HG02763 (cell line): ENCODE data around the gene KLHL40.

Experiments
- ATAC-seq: cut with Tn5 transposase; IDR thresholded peaks from one replicate; pipeline ENCODE4 v1.9.1; 2021; ENCODE audit warnings: mild to moderate bottlenecking, moderate library complexity; ENCODE audit not compliant: unreplicated experiment

The KLHL40 gene, protein sequence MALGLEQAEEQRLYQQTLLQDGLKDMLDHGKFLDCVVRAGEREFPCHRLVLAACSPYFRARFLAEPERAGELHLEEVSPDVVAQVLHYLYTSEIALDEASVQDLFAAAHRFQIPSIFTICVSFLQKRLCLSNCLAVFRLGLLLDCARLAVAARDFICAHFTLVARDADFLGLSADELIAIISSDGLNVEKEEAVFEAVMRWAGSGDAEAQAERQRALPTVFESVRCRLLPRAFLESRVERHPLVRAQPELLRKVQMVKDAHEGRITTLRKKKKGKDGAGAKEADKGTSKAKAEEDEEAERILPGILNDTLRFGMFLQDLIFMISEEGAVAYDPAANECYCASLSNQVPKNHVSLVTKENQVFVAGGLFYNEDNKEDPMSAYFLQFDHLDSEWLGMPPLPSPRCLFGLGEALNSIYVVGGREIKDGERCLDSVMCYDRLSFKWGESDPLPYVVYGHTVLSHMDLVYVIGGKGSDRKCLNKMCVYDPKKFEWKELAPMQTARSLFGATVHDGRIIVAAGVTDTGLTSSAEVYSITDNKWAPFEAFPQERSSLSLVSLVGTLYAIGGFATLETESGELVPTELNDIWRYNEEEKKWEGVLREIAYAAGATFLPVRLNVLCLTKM

DNA sequence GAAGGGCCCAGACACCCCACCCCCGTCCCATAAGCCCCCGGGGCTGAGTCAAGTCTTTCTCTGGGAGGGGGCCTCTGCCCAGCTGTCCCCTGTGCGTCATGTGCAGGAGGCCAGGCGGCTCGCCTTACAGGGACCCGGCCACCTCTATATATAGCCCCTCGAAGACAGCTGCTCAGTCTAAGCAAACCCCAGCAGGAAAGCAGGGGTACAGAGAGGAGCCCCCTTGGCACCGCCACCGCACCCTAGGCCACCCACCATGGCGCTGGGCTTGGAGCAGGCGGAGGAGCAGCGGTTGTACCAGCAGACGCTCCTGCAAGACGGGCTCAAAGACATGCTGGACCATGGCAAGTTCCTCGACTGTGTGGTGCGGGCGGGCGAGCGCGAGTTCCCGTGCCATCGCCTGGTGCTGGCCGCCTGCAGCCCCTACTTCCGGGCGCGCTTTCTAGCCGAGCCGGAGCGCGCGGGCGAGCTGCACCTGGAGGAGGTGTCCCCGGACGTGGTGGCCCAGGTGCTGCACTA is at the start of gene KLHL40:
TSS of gene KLHL40 (plus strand) at position 175 of the 519 bp plus-strand sequence. CDS start at position 257, 82 bp downstream.
- ATAC-seq, result no peak

DNA sequence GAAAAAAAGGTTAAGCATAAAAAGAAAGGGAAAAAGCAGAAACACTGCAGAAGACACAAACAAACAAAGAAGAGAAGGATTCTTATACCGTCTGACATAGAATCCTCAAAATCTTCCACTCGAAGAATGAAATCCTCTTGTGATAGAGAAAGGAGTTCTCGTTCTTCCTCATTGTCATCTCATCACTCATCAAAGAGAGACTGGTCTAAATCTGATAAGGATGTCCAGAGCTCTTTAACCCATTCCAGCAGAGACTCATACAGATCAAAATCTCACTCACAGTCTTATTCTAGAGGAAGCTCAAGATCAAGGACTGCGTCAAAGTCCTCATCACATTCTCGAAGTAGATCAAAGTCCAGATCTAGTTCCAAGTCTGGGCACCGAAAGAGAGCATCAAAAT is 48.3 kb upstream of the KLHL40 start:
- ATAC-seq, result no peak

DNA sequence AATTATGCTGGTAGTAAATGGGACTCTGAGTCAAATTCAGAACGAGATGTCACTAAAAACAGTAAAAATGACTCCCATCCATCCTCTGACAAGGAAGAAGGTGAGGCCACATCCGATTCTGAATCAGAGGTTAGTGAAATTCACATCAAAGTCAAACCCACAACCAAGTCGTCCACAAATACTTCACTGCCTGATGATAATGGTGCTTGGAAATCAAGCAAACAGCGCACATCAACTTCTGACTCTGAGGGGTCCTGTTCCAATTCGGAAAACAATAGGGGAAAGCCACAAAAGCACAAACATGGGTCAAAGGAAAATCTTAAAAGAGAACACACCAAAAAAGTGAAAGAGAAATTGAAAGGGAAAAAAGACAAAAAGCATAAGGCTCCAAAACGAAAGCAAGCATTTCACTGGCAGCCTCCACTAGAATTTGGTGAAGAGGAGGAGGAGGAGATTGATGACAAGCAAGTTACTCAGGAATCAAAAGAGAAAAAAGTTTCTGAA is 46.9 kb upstream of the KLHL40 start:
- ATAC-seq, result peak; percentile 43

DNA sequence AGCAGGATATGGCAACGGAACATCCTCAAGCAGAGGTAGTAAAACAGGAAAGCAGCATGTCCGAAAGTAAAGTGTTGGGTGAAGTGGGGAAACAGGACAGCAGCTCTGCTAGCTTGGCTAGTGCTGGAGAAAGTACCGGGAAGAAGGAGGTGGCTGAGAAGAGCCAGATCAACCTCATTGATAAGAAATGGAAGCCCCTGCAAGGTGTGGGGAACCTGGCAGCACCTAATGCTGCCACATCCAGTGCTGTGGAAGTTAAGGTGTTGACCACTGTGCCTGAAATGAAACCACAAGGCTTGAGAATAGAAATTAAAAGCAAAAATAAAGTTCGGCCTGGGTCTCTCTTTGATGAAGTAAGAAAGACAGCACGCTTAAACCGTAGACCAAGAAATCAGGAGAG is 46.1 kb upstream of the KLHL40 start:
- ATAC-seq, result no peak

DNA sequence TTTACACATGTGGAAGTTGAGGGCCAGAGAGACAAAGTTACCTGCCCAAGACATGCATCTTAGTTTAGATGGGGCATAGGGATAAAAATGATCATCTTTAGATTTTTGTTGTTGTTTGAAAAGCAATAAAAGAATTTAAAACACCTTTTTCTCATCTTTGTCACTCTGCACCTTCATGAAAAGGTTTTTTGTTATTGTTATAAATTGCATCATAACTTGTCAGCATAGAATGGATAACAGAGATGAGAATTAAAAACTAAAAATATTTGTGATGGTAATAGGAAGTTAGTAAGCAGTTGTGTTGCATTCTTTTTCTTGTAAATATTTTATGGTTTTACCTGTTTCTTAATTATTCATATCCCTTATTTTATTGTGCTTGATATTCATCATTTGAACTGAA is 45.2 kb upstream of the KLHL40 start:
- no peak for ATAC-seq

DNA sequence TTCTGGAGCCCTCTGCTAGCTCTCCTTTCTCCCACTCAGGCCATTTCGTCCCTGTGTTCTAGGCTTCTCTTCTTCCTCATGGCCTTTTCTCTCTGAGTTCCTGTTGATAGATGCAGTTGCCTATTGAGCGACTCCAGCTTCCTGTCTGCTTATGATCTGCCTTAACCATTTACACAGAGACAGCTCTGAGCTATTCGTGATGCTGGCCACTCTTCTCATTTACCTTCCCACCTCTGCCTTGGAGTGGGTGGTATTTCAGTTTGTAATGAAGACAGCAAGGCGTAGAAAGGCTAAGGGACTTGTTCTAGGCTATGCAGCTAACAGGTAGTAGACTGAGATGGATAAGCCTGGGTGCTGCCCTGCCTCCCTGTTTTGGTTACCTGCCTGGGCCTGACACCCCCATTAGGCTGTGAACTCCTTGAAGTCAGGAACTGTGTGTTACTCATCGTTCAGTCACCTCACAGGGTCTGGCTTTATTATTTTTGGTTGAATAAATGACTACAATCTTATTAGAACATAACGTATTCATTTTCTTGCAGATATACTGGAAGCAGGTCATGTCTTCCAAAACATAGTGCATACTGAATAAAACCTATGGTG is 44.5 kb upstream of the KLHL40 start:
- no peak for ATAC-seq

DNA sequence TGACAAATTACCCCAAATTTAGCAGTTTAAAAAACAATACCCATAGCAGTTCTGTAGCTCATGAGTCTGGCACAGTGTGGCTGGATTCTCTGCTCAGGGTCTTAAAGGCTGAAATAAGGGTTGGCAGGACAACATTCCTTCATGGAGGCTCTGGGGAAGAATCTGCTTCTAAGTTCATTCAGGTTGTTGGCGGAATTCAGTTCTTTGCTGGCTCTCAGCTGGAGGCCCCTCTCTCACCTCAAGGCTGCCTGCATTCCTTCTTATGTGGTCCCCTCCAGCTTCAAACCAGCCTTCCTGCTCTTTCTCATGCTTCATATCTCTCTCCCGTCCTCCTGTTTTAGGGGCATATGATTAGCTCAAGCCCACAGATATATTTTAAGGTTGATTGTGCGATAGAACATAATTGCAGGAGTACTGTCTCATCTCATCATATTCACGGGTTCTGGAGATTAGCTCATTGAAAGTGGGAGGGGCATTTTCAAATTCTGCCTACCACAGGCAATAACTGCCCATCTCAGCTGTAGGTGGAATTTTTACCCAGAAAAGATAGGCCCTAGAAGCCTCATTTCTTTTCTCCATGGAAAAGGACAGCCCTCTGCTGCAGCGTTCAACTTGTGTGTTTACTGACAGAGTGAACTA is 37.4 kb upstream of the KLHL40 start:
- no peak for ATAC-seq

DNA sequence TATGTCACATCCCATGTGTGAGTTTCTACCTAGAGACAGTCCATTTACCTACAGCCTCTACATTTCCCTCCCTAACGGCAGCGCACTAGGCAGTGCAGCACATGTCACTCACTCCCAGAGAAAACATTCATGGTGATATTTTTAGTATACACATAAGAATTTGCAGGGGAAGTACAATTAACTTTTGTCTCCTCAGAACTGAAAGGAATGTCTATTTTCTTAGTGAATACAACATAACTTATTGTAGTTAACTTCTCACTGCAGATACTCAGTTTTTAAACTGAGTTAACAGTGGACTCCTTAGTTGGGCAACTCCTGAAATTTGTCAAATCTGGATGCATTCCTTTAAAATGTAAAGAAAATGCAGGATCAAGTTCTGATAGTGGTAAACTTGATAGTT is 36.3 kb upstream of the KLHL40 start:
- ATAC-seq, result no peak

DNA sequence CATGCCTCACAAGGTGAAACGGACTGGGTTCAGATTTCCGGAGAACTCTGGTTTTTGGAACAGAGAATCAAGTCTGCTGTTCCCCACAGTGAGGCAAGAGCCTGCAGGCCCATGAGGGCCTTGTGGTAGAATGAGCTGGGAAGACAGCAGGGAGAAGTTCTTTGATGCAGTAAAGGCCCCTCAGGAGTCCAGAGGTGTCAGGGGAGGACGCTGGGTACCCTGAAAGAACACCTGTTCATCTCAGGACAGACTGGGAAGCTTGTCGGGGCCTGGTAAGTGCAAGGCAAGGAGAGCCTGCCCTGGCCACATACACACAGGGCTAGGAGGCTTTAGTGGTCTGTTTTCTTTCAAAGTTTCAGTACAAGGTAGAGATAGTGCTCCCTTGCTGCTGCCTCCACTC is 35.6 kb upstream of the KLHL40 start:
- ATAC-seq, result no peak

DNA sequence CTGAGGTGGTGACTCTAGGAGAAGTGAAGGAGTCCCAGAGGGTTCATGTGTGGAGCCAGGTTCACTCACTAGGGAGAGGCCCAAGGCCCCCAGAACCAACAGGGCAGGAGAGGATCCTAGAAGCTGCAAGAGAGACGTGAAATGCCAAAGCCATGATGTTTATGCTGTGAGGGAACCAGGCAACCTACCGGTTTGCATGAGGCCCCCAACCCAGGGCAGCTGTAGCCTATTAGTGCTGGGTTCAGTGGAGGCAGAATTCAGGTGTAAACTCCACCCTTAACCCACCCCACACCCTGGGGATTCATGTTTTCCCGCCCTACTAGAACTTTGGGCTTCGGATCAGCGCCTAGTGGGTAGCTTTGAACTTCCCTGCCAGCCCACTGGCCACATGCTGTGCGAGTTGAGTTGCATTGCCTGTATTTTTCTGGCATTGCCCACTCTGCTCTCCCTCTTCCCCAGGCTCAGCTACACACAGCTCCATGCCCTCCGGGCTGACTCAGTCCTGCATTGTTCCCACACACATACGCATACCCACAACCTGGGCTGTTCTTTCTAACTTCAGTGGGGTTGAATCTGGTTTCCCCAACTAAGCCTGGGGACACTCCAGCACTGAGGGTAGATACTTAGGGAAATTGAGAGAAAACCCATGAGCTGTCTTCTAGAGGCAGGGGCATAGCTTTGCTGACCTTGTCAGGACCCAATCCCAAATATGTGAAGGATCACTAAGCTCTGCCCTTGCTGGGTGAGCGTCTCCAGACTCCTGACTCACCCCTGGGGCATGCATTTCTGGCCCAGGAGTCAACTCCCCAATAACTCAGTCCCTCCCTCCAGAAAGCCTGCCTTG is 33.9 kb upstream of the KLHL40 start:
- no peak for ATAC-seq

DNA sequence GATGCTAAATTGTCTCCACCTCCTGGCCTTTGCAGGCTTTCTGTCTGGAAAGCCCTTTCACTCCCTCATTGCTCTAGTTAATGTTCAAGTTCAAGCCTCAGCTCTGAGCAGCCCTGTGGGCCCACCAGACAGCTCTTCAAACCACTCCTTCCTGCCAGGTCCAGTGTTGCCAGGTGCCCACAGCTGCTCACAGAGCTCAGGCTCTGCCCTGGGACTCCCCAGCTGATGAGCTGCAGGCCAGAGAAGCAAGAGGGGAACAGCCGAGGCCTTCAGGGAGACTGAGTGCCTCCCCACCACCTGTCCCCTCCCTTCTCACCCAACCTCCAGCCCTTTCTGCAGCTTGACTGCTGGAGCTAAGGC is 33.1 kb upstream of the KLHL40 start:
- no peak for ATAC-seq

DNA sequence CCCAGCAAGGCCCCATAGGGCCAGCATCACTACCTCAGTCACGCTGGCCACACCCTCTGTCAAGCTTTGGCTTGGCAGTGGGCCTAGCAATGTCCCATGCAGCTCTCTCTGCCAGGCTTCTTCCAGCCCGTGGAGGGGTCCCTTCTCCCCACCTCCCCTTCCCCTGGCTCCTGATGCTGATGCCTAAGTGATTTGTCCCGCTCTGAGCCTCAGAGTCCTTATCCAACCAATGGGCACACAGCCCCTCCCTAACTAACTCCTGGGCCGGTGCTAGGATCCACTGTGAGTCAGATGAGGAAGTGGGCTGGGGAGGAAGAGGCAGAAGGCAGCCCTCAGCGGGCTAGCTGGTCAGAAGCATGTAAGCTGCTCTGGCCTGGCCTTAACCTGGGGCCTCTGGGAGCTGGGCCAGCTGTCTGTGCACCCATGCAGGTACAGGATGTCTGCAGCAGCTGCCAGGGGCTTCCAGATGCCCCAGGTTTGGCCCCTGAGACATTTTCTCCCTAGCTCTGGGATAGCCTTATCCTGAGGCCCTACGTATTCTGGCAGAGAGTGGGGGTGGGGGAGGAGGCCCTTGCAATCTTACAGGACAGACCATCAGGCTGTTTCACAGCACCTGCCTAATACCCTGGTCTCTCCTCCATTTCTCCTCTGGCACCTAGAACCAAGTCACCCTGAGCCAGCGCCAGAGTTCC is 32.6 kb upstream of the KLHL40 start:
- ATAC-seq, result no peak

DNA sequence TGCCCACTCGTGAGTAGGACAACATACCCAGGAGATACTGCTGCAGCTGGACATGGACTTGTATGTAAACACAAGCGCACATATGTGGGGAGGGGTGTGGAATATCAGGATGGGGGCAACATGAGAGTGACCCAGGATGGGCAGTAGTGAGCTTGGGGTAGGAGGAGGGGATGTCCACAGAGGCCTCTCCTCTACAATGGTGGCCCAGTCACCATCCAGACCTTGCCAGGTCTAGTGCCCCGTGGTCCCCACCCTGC is 32.1 kb upstream of the KLHL40 start:
- no peak for ATAC-seq

DNA sequence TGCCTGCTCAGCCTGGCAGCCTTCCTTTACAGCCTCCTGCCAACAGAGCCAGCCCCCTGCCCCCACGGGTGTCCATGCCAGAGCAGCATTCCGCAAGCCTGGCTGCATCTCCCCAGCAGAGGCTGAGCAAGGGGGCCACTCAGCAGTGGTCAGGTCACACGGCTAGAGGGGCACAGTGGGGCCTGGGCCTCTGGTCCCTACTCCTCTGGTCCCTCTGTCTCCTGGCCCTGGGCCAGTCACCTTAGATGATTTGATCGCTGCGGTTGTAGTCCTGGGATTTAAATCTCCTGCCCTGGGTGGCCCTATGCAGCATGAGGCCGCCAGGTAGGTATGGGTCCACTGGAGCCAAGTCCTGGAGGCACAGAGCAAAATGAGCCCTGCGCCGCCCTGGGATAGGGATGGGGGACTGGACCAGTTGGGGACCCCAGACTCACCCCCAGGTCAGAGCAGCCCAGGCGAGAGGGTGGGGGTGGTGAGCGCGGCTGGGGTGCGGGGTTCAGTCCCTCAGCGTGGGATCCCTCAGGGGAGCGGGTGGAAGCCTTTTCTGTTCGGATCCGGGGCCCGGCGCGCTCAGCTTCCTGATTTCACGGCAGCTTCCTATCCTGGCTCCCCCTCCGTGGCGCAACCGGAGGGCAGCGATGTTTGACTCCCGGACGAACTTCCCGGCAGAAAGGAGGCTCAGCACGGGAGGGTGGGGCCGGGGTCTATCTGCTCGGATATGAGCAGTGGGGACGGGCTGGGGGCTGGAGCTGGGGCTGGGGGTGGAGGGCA is 31.6 kb upstream of the KLHL40 start, which contains the start of gene ZBTB47:
TSS of gene ZBTB47 (plus strand) at position 138 of the 771 bp plus-strand sequence. CDS start 4,659 bp downstream, outside the sequence.
- no peak for ATAC-seq

DNA sequence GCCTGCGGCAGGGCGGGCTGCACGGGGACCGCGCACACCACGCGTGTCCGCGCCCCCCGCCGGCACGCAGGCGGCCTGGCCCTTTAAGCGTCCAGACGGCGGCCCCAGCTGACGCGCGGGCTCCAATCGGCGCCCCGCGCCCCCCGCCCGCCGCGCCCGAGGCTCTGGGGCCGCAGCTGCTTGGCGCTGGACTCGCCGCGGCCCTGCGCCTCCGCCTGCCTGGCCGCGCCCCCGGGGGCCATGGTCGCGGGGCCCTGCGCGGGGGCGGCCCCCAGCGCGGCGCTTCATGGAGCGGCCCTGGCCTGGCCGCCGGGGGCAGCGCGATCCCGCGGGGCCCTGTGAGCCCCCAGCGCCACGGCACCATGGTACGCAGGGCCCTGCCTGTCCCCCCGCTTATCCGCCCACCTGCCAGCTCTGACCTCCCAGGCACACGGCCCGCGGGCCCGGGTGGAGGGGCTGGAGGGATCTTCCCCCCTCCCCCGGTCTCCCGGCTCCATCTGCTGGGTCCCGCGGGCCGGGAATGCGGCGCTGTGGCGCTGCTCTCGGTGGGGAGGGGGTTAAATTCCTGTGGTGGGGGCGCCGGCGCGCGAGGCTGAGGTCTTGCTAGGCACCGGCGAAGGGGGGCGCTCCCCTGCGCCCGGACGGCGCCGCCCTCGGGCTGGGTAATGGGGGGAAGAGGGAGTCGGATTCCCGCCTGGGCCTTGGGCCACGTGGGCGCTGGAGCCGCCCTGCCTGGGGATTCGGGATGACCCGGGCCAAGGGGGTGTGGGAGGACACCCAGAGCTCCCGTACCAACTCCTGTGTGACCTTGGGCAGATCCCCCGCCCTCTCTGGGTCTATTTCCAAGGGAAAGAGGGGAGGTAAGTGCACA is 30.8 kb upstream of the KLHL40 start:
- no peak for ATAC-seq

DNA sequence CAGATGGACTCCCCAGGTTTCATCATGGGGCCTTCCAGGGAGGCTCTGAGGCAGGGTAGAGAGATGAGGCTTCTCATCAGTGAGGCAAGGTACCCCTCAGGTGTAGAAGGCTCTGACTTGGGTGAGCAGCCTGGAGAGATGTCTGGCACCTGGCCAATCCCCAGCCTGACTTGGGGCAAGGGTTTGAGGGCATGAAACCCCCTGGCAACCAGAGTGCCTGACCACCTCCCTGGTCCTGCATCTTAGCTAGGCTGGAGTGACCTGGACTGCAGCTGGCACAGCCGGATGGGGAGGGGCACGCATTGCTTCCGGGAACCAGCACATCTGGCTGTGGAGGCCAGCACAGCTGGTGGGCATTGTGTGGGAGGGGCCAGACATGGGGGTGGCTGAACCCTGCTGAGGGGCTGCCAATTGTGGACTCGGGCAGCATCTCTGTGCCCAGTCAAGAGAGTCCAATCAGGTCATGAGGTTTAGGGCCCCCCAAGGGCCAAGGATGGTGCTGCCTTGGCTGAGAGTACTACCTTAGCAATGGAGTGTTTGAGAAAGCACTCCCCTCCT is 29.9 kb upstream of the KLHL40 start:
- ATAC-seq, result no peak

DNA sequence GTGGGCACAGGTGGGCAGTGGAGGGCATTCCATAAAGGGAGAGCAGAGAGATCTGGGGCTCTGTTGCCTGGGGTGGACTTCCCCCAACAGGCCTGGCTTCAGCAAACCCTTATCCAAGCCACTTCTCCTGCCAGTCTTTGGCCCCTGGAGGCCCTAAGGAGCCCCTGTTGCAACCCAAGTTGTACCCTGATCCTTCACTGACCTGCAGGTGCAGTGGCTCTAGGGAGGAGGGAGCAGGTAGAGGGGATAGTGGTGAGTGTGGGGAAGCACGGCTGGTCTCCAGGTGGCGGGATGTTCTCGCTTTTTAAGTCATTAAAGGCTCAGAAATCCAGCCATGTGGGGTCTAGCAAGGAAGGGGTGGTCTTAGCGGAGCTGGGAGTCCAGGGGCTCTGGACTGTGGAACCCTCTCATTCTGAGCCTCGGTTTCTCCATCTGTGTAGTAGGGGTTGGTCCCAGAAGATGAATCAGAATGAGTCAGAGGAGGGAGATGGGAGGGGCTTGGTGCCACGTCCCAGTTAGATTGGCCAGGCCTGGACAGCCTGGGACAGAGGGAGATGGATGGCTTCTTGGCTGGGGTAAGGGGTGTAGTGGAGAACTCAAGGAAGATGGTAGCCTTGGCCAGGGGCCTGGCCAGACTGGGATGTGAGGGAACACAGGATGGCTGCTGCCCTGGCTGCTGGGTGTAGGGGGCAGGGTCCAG is 29.2 kb upstream of the KLHL40 start:
- no peak for ATAC-seq
